HepG2 (cell line): ENCODE data around the gene DDR2. TPM values are rescaled to one million over a fixed set of nuclear protein-coding genes. Genes with fewer than 3 reads are reported as not detected.

Experiments used
- ATAC-seq: fragments of 200-7000 bp; cut with Tn5 transposase; 3 replicates; pipeline ENCODE4 v1.9.1; 2020; ENCODE audit warnings: mild to moderate bottlenecking, moderate library complexity
- BruUV-seq: library from RNA; stranded (reverse); fragments of 400-500 nt; replicated peaks from 2 replicates; lab custom pipeline; 2021; lab: Mats Ljungman, UMichigan
- CTCF ChIA-PET: fragments of 300-600 bp; formaldehyde crosslinking; extraction: SDS; loops from one replicate; lab custom pipeline; 2021; ENCODE audit warnings: low total read pairs, inconsistent platforms, low intra/inter-chr PET ratio; lab: Yijun Ruan, JAX
- POLR2A ChIA-PET: fragments of 350-600 bp; sonication (Branson Sonifier 250); formaldehyde crosslinking; loops from one replicate; lab custom pipeline; 2020; ENCODE audit warnings: antibody characterized with exemption, inconsistent platforms; lab: Yijun Ruan, JAX
- DNase-seq: peaks from one replicate; pipeline ENCODE4 v3.0.0-alpha.2; 2015; ENCODE audit warnings: low spot score
- FAIRE-seq: peaks from 3 replicates; lab custom pipeline; 2011; peaks lifted over from hg19 to GRCh38; lab: Jason Lieb, UNC
- H2AFZ ChIP-seq: one replicate; pipeline ENCODE4 v1.6.1; 2011; ENCODE audit warnings: low read length, inconsistent platforms
- H3K27ac ChIP-seq: fragments of 300-600 bp; 3 replicates; pipeline ENCODE4 v1.8.0; 2011; ENCODE audit warnings: mixed run types, mild to moderate bottlenecking, mixed read lengths, low read length, inconsistent platforms; ENCODE audit not compliant: insufficient read depth; ENCODE audit errors: extremely low read length
- H3K27me3 ChIP-seq, 2 experiments: fragments of 200-600 bp in 1 of 2; 2 replicates in 1 of 2; 3 replicates in 1 of 2; pipeline versions ENCODE4 v1.6.0 to v1.8.0; 2011; ENCODE audit warnings: low read length in 2 of 2, mild to moderate bottlenecking in 2 of 2, moderate library complexity in 2 of 2, inconsistent platforms in 1 of 2; ENCODE audit not compliant: insufficient read depth in 2 of 2, control insufficient read depth in 1 of 2
- H3K36me3 ChIP-seq, 2 experiments: fragments of 200-600 bp in 1 of 2; replicated peaks in 1 of 2; 2 replicates in 1 of 2; 3 replicates in 1 of 2; pipeline versions ENCODE4 v1.5.1 to v1.8.0; 2011; ENCODE audit warnings: low read length in 2 of 2, inconsistent platforms in 1 of 2; ENCODE audit not compliant: insufficient read depth in 2 of 2, control insufficient read depth in 1 of 2
- H3K4me1 ChIP-seq: 2 replicates; pipeline ENCODE4 v1.5.1; 2012; ENCODE audit warnings: low read length, inconsistent platforms; ENCODE audit not compliant: insufficient read depth
- H3K4me2 ChIP-seq: 2 replicates; pipeline ENCODE4 v1.6.0; 2011; ENCODE audit warnings: low read depth, low read length, inconsistent platforms
- H3K4me3 ChIP-seq, 3 experiments: fragments of 200-600 bp in 1 of 3; sonication (generic), shearing (Covaris generic) in 1 of 3; replicated peaks in 1 of 3; 2 replicates each; pipeline ENCODE4 v1.5.1; 2011 to 2016; ENCODE audit warnings: low read length in 3 of 3, inconsistent platforms in 2 of 3, low read depth in 2 of 3, mild to moderate bottlenecking in 2 of 3, control low read depth in 1 of 3, mixed read lengths in 1 of 3; ENCODE audit not compliant: insufficient read depth in 1 of 3
- H3K79me2 ChIP-seq: one replicate; pipeline ENCODE4 v1.6.1; 2011; ENCODE audit warnings: low read length, inconsistent platforms; ENCODE audit not compliant: insufficient read depth
- H3K9ac ChIP-seq: 2 replicates; pipeline ENCODE4 v1.6.0; 2011; ENCODE audit warnings: mild to moderate bottlenecking, low read depth, low read length, inconsistent platforms; ENCODE audit not compliant: insufficient read depth
- H3K9me3 ChIP-seq: 2 replicates; pipeline ENCODE4 v1.5.1; 2012; ENCODE audit warnings: mild to moderate bottlenecking, low read length
- H4K20me1 ChIP-seq: 2 replicates; pipeline ENCODE4 v1.6.0; 2011; ENCODE audit warnings: inconsistent platforms, mild to moderate bottlenecking, low read length, moderate library complexity; ENCODE audit not compliant: insufficient read depth
- CHD4 ChIP-seq: fragments of 200-600 bp; sonication (generic); IDR thresholded peaks from 2 replicates; pipeline ENCODE4 v1.7.0; 2017; ENCODE audit warnings: mild to moderate bottlenecking, low read length, borderline replicate concordance
- KDM1A ChIP-seq: IDR thresholded peaks from 2 replicates; pipeline ENCODE4 v1.6.1; 2016; ENCODE audit warnings: missing compliant biosample characterization
- NAIF1 ChIP-seq: sonication (generic); formaldehyde crosslinking; IDR thresholded peaks from 2 replicates; pipeline ENCODE4 v1.5.0; 2020; ENCODE audit warnings: mild to moderate bottlenecking, missing genetic modification reagents, borderline replicate concordance
- POLR2AphosphoS5 ChIP-seq: IDR thresholded peaks from 2 replicates; pipeline ENCODE4 v1.6.1; 2012; ENCODE audit warnings: low read depth, low read length
- RCOR2 ChIP-seq: IDR thresholded peaks from 2 replicates; pipeline ENCODE4 v1.6.1; 2016; ENCODE audit warnings: missing biosample characterization, missing genetic modification reagents
- ZNF484 ChIP-seq: sonication (generic); formaldehyde crosslinking; IDR thresholded peaks from 2 replicates; pipeline ENCODE4 v1.5.1; 2020; ENCODE audit warnings: mild to moderate bottlenecking, low read depth, missing genetic modification reagents, borderline replicate concordance
- ZNF629 ChIP-seq: sonication (generic); formaldehyde crosslinking; conservative IDR thresholded peaks from 2 replicates; pipeline ENCODE4 v1.5.0; 2020; ENCODE audit warnings: missing genetic modification reagents
- ZNF839 ChIP-seq: sonication (generic); formaldehyde crosslinking; IDR thresholded peaks from 2 replicates; pipeline ENCODE4 v1.4.0; 2020; ENCODE audit warnings: missing genetic modification reagents, mild to moderate bottlenecking, borderline replicate concordance
- WGBS: methylation state at CpG from one replicate; pipeline ENCODE4 v1.1.6; 2017; ENCODE audit warnings: low lambda C conversion rate; 5-methylcytosine and 5-hydroxymethylcytosine counted together
- in situ Hi-C: cut with HindIII; loops from 2 replicates; pipeline ENCODE4 v1.10.0; 2017; ENCODE audit warnings: low pct_unique_long_range_greater_than_20kb; ENCODE audit not compliant: extremely low pct_ligation_motif_present
- intact Hi-C: fragments of 100-400 bp; cut with micrococcal nuclease; formaldehyde crosslinking; loops from one replicate; pipeline ENCODE4 v1.10.0; 2022; ENCODE audit not compliant: unreplicated experiment
- polyA plus RNA-seq, 8 experiments: library from polyadenylated mRNA; depleted of rRNA in 3 of 8; stranded (reverse) in 7 of 8; unstranded in 1 of 8; fragments of >200 nt; fragmentation: Illumina TruSeq in 4 of 8; extraction: Trizol in 4 of 8; gene quantifications; 2 replicates each; pipeline versions ENCODE4 v1.2.1 to v1.2.3, GENCODE V29; 2011 to 2016; ENCODE audit warnings: low read depth in 4 of 8, missing spikeins in 1 of 8, mixed read lengths in 1 of 8; ENCODE audit not compliant: insufficient read depth in 1 of 8
- total RNA-seq, 5 experiments: library from RNA; depleted of rRNA; stranded (reverse); fragments of >200 nt; fragmentation: Illumina TruSeq; extraction: Trizol; gene quantifications; 2 replicates each; pipeline ENCODE4 v1.2.3, GENCODE V29; 2016; ENCODE audit warnings: low read depth in 1 of 5

Gene DDR2
- total and polyA plus RNA-seq, 2 of the 13 experiments (the other 11 are each of a cell fraction or from before 2014, with no cell fraction given), result 0.36 to 0.38 TPM

- TF ChIP-seq ZNF839 (CRISPR knock-in tag) (no peak), POLR2AphosphoS5 (no peak)
Measured at GRCh38 chr1:162694911-162695310, 62.6 kb downstream of the DDR2 start (continued).

GRCh38 chr1:162695687-162696086 is 63.4 kb downstream of the DDR2 start:
- 7% methylated on average over 1 of the region's 1 CpG for WGBS
- DNase-seq (no peak), FAIRE-seq (no peak), ATAC-seq (no peak)
- H3K4me1 ChIP-seq, result peaks cover 43% of the 10 kb centered on the region
- POLR2A ChIA-PET, result interaction anchor here (1.5 kb wide), 2 partner anchors 15 kb away, joined by 4 read pairs; no protein-coding TSS in a partner anchor
- in situ Hi-C loops (no loop called here), intact Hi-C loops (loop anchor here (2.0 kb wide), 1 partner anchor 57 kb away; no protein-coding TSS in a partner anchor)
- H3K9me3 ChIP-seq, result no peaks in the 10 kb centered on the region
- peak; percentile 83 for TF ChIP-seq KDM1A (CRISPR knock-in tag)
- TF ChIP-seq ZNF629 (CRISPR knock-in tag), result peak; percentile 94
- no peak for TF ChIP-seq NAIF1 (CRISPR knock-in tag)
- TF ChIP-seq CHD4, result peak; percentile 53; the same call in 1 of the 2 replicates
- 0 out of 2 replicates have a peak, but pooled peaks have one; percentile 25 for TF ChIP-seq RCOR2 (CRISPR knock-in tag)
- TF ChIP-seq ZNF484 (CRISPR knock-in tag), result no peak
- H2AFZ ChIP-seq, result no peak overlapping the region
- H3K79me2 ChIP-seq, result no peaks in the 10 kb centered on the region
- H3K27me3 ChIP-seq, result no peaks in the 10 kb centered on the region
- H3K36me3 ChIP-seq, result no peaks in the 10 kb centered on the region
- H4K20me1 ChIP-seq, result no peaks in the 10 kb centered on the region
- no TSS peak for BruUV-seq
- peak overlapping the region; percentile 41; the same call in 1 of the 2 replicates for H3K9ac ChIP-seq
- CTCF ChIA-PET, result no interaction called here
- peak overlapping the region; percentile 91 for H3K4me2 ChIP-seq
- H3K4me3 ChIP-seq, result no peak overlapping the region
- no peak overlapping the region for H3K27ac ChIP-seq
